ENCODE results near the gene TNXB. TPM values are rescaled to one million over a fixed set of nuclear protein-coding genes. Genes with fewer than 3 reads are reported as not detected.

TNXB gene
- total RNA-seq, 4 donors from 2014 or later: 42.2 to 112 (median 80.9) TPM

DNA sequence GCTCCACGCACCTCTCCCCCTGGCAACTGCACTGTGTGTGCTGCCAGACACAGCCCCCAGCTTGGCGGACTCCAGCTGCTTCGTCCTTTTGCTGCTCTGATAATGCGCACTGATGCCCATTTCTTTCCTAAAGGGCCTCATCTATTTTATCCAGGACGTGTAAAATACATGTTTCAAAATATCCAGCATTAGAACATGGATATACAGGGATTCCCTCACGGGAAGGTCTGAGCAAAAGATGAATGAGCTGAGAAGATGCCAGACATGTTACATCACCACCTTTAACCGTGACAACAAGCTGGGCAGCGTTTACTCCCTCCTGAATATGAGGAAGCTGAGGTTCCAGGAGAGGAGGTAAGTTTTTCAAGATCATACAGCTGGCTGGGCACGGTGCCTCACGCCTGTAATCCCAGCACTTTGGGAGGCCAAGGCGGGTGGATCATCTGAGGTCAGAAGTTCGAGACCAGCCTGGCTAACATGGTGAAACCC lies 32.8 kb downstream of the TNXB start:
- no peak for DNase-seq
- intact Hi-C loops (cut with DNase I): no loop called here
- Histone ChIP-seq H3K36me3 (peaks cover 0 to 3% of the 10 kb centered on the region in 2 donors), H3K9me3 (no peaks in the 10 kb centered on the region), H3K27ac (no peak overlapping the region), H3K27me3 (no peaks in the 10 kb centered on the region), H3K4me1 (peaks cover 0 to 1% of the 10 kb centered on the region in 2 donors), H3K4me3 (replicated peaks in 1 of 3) (no peak overlapping the region)
- TF ChIP-seq, protein P1, sequence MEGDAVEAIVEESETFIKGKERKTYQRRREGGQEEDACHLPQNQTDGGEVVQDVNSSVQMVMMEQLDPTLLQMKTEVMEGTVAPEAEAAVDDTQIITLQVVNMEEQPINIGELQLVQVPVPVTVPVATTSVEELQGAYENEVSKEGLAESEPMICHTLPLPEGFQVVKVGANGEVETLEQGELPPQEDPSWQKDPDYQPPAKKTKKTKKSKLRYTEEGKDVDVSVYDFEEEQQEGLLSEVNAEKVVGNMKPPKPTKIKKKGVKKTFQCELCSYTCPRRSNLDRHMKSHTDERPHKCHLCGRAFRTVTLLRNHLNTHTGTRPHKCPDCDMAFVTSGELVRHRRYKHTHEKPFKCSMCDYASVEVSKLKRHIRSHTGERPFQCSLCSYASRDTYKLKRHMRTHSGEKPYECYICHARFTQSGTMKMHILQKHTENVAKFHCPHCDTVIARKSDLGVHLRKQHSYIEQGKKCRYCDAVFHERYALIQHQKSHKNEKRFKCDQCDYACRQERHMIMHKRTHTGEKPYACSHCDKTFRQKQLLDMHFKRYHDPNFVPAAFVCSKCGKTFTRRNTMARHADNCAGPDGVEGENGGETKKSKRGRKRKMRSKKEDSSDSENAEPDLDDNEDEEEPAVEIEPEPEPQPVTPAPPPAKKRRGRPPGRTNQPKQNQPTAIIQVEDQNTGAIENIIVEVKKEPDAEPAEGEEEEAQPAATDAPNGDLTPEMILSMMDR (IDR thresholded peaks at IDR 0.05): no peak
- TF ChIP-seq POLR2A (IDR thresholded peaks at IDR 0.05): no peak
- WGBS, 2 donors: 73 to 76% methylated on average over 12 of the region's 12 CpGs

DNA sequence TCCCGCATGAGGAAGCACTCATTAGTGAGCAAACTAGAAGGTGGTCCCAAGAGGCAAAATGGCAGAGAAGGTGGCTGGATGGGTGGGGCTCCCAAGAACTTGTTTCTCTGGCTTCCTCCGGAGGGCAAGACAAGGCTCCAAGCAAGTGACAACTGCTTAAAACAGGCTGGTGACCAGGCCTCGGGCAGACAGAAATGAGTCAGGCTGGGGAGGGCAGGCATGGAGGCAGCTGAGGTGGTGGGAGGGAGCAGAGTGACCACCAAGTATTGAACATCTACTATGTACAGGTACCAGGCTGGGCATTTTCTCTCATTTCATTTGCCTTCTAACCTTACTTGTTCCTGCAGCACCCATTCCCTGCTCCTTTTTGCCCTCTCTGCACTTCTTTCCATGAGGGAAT lies 33.4 kb downstream of the TNXB start:
- no peaks in the 10 kb centered on the region for H3K4me1 ChIP-seq

DNA sequence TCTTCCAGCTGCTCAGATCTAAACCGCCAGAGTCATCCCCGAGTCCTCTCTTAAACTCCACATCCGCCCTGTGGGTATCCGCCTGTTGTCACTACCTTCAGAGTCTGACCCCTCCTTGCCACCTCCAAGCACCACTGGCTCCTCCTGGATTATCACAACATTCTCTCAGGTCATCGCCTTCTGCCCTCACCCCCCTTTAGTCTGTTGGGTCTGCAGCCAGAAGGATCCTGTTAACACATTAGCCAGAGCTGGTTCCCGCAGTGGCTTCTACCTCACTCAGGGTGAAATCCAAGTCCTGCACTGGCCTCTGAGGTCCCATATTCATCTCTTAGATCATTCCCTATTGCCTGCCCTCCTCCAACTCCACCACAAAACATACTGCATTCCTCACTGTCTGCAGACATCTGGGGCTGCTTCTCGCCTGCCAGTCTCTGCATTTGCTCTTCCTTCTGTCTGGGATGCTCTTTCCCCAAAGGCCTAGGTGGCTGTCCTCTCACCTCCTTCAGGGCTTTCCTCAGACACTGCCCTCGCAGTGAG lies 34.1 kb downstream of the TNXB start:
- no peak for DNase-seq
- no peaks in the 10 kb centered on the region for H3K9me3 ChIP-seq
- 85 to 87% methylated on average over 8 of the region's 8 CpGs for WGBS, 2 donors
- TF ChIP-seq, protein P1 (IDR thresholded peaks at IDR 0.05): no peak
- no peak for TF ChIP-seq POLR2A (IDR thresholded peaks at IDR 0.05)
- H3K27ac ChIP-seq: no peak overlapping the region
- H3K4me3 ChIP-seq (replicated peaks in 1 of 3): no peak overlapping the region
- H3K36me3 ChIP-seq: peaks cover 0 to 3% of the 10 kb centered on the region in 2 donors
- intact Hi-C loops (cut with DNase I): no loop called here
- H3K27me3 ChIP-seq: no peaks in the 10 kb centered on the region
- H3K4me1 ChIP-seq: no peaks in the 10 kb centered on the region

More for the DNA sequence above, 33.4 kb downstream of the TNXB start:
- Histone ChIP-seq H3K4me3 (replicated peaks in 1 of 3) (no peak overlapping the region), H3K27ac (no peak overlapping the region), H3K27me3 (no peaks in the 10 kb centered on the region), H3K36me3 (peaks cover 0 to 3% of the 10 kb centered on the region in 2 donors), H3K9me3 (no peaks in the 10 kb centered on the region)
- TF ChIP-seq POLR2A (IDR thresholded peaks at IDR 0.05): no peak
- TF ChIP-seq, protein P1 (IDR thresholded peaks at IDR 0.05): no peak
- intact Hi-C loops (cut with DNase I): no loop called here
- DNase-seq: no peak
- 79 to 81% methylated on average over 3 of the region's 3 CpGs for WGBS, 2 donors

DNA sequence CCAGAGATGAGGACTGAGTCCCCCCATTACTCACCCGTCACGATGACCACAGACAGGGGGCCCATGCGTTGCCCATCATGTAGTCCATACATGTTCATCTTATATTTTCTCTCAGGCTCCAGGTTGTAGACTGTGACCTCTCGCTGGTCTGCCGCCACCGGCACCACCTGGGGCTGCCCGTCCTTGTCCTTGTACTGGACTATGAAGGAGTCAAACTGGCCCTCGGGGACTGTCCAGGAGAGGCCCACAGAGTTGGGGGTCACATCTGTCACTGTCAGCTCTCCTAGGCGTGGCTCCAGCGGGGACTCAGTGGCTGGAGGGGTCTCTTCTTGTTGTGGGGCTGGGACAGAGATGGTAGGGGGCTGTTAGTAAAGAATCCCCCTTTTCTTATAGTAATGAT lies 35.5 kb downstream of the TNXB start:
- 90 to 91% methylated on average over 10 of the region's 10 CpGs for WGBS, 2 donors

DNA sequence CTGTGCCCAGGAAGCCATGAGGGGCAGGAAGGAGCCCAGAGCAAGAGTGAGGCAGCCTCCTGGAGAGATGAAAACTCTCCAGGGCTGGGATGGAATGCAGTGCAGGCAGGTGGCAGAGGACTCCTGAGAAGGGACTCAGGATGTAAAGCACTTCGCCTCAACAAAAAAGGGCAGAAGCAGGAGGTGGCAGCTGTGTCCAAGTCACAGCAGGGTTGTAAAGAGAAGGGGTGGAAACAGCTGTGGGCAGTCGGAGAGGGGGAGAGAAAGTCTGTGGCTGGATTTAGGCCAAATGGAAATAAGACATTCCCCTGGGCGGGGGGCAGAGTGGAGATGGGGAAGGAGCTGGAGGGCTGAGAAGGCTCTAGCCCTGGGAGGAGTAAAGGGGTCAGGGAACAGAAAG lies 36.0 kb downstream of the TNXB start:
- no peaks in the 10 kb centered on the region for H3K27me3 ChIP-seq
- H3K27ac ChIP-seq: no peak overlapping the region
- no peak for TF ChIP-seq POLR2A (IDR thresholded peaks at IDR 0.05)
- TF ChIP-seq, protein P1 (IDR thresholded peaks at IDR 0.05): no peak
- H3K9me3 ChIP-seq: no peaks in the 10 kb centered on the region
- intact Hi-C loops (cut with DNase I): no loop called here
- peaks cover 0 to 3% of the 10 kb centered on the region in 2 donors for H3K36me3 ChIP-seq
- DNase-seq: no peak
- no peaks in the 10 kb centered on the region for H3K4me1 ChIP-seq
- 64 to 75% methylated on average over 3 of the region's 3 CpGs for WGBS, 2 donors
- H3K4me3 ChIP-seq (replicated peaks in 1 of 3): no peak overlapping the region

More for the DNA sequence above, 35.5 kb downstream of the TNXB start:
- H3K27ac ChIP-seq: no peak overlapping the region
- TF ChIP-seq, protein P1 (IDR thresholded peaks at IDR 0.05): no peak
- no peak for TF ChIP-seq POLR2A (IDR thresholded peaks at IDR 0.05)
- H3K27me3 ChIP-seq: no peaks in the 10 kb centered on the region
- H3K9me3 ChIP-seq: no peaks in the 10 kb centered on the region
- H3K36me3 ChIP-seq: peaks cover 0 to 3% of the 10 kb centered on the region in 2 donors
- no peaks in the 10 kb centered on the region for H3K4me1 ChIP-seq
- intact Hi-C loops (cut with DNase I): no loop called here
- no peak overlapping the region for H3K4me3 ChIP-seq (replicated peaks in 1 of 3)
- no peak for DNase-seq
